RPMI8226 (cell line): ENCODE measurements around the gene NCBP1.
"Not testable (repeated sequence)": the region's sequence is repeated elsewhere in the genome, so short reads cannot be mapped to it uniquely, and the experiment has no call there.

Experiments used
- DNase-seq: peaks from one replicate; pipeline ENCODE4 v3.0.0-alpha.2; 2015

The NCBP1 gene

DNA sequence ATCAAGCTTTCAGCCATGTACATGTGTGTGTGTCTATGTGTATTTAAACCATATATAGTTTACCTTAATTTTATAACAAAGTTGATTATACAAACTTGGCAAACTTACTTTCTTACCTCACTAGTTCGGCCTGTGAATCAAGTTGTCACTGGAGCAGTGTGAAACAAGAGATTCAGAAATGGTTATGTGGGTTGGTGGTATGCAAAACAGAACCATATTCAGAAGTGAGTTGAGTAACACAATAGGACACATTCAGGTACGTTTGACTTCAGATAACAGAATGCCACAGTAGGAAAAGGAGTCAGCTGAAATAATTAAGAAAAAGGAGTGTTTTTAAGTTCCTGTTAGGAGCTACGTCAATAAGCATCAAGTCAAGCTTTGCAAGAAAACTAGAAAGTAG lies 42.0 kb downstream of the NCBP1 start:
- no peak for DNase-seq

DNA sequence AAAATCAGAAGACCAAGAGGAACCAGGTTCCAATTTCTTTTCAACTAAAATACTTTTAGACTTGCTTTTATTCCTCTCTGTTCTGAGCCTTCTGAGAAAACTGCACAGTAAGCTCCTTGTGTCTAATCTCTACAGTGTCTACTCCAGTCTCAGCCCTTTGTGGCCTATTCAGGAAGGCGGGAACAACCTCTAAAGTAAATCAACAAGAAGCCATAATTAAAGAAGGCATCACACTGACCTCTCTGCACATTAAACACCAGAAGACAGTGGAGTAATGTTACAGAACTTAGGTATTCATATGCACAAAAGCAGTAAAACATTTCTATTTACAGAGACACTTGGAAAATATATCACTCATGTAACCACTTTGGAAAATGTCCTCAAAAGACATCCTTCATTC lies 48.6 kb downstream of the NCBP1 start:
- DNase-seq = no peak

DNA sequence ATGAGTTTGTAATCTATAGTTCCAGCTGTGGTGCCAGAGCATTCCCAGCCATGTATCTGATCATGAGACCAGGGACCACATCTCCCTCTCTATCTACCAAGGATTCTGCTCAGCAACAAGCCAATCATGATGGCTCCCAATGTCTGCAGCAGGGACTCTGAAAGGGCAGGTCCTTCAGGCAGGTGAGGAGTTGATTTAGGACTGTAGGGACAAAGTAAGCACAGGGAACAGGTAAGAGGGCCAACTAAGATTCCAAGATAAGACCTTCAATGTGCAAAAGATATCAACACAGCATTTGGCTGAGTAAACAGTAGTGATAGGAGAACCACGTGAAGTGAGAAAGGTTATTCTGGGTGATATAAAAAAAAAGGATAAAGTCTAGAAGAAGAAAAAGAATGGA lies 55.0 kb downstream of the NCBP1 start:
- no peak for DNase-seq

DNA sequence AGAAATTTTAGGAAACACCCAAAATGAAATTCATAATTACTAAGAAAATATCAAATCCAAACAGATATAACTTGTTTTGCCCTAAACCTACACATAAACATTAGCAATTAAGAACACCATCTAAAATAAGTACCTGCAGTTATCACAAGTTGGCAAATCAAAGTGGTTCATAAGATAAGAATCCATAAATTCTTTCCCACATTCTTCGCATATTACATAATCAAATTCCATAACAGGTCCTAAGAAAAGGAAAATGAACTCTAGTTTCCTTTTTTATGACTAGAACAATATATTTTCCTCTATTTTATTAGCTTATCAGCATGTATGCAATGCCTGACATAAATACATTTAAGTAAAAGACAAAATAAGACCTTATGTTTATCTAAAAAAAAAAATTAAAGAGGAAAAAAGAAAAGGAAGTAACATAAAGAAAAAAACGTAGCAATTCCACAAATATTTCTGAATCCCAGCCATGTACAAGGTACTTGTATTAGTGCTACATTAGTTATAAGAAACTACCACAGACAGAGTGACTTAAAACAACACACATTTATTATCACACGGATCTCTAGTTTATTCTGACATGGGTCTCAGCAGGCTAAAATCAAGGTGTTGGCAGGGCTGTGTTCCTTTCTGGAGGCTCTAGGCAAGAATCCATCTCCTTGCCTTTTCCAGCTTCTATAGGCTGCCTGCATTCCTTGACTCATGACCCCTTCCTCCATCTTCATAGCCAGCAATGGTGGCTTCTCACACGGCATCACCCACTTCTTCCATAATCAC lies 56.0 kb downstream of the NCBP1 start:
- no peak for DNase-seq

DNA sequence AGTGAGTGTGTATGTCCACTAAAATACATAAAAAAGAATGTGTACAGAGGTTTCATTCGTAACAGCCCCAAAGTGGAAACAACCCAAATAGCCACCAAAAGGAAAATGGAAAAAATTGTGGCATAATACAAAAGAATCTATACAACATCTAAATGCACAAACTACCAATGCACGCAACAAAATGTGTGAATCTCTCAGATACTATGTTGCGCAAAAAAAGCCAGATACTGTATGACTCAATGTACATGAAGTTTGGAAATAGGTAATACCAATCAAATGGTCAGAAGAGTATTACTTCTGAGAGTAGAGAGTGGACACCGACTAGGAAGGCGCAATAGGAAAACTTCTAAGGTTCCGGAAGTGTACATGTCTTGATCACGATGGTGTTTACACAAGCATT lies 61.1 kb downstream of the NCBP1 start:
- DNase-seq = no peak

DNA sequence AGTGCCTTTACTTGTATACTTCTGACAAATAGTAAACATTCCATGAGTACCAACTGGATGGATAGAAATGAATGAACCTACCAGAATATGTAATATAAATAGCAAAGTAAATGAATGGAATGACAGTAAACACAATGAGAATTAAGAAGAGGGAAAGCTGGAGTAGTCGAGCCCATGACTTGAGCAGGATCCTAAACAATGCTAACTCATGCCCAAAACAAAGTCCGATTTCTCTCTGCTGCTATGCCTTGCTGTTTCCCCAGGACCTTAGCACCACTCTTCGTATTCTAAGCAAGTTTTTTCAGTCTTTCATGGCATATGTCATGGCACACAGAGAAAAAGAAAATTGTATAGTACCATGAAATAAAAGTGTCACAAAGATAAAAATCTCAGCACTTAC lies 61.8 kb downstream of the NCBP1 start:
- DNase-seq = no peak

DNA sequence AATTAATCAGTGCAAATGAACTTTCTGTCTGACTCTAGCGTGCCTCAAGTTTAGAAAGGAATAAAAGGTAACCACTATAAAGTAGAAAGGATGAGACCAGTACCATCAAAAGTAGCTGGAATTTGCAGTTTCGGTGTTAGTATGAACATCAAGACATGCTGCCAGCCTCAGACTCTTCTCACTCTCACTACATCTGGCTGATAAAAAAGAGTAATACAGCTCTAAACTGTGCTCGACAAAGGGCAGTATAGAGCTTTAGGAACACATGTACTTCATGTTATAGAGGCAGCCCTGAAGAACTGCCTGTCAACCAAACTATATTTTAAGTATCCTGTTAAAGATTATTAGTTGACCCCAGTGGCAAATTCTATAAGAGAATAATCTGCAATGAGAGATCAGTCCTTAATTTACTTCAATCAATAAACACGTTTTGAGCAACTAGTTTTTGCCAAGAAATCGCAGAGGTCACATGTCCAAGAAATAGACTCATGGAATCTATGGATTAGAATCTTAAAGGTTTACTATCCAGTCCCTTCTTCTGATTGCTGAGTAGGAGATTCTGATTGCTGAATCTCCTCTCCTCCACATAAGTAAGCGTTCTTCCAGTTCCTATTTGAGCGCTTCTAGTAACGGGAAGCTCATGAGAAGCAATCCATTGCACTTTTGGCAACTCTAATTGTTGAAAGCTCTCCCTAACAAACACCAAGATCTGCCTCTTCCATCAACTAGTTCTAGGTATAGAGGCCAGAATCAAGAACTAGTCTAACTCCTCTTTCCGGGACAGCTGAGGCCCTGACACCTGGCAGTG lies 62.6 kb downstream of the NCBP1 start:
- peak; percentile 30 for DNase-seq

DNA sequence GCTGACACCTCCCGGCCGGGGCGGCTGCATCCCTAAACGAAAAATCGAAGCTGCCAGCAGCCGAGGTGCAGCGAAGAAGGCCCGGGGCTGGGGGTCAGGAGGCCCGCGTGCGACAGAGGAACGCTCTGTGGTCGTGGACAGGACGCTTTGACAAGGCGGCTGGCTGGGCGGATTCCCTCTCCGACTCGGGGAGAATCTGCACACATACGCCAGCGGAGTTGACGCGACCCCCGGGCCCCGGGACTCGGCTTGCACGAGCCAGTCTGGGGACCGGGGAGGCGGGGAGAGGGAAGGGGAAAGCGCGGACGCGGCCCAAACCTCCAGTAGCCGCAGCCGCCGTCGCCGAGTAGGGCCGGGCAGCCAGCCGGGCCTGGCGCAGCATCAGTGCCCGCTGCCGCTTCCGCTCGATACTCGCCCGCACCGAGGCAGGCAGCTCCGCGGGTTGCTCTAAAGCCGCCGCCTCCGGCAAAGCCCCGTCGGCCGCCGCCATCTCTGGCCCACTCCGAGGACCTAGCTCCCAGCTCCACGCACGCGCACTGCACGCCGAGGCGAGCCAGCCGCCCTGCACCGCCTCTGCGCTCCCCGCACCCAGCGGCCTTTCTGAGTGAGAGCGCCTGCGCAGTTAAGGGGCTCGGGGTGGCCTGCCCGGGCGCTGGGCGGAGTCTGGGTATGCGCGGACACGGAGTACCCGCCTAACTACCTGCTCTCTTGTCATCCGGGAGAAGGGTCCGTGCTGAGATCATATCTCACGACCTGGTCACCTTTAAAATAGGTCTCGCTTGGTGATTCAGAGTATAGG lies 63.4 kb downstream of the NCBP1 start, which contains the start of gene XPA:
TSS of gene XPA (minus strand) at position 538 of the 799 bp plus-strand sequence. CDS start at position 490, 48 bp downstream.
- peak; percentile 93 for DNase-seq

DNA sequence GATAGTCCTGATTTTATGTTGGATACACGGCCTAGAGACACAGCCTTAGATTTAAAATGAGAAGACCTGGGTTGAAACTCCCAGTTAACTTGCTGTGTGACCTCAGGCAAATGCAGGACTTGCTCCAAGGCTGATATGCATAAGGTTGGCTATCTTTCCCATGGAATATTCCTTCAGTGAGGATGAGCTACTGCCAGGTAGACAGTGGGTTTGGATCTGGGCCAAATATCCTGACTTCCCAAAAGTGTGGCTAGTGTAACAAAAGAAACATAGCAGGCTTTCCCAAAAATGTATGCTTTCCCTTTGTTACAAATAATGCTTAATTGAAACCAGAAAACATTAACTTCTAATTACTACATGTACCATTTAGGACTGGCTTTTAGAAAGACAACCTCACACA lies 64.2 kb downstream of the NCBP1 start:
- DNase-seq = no peak

DNA sequence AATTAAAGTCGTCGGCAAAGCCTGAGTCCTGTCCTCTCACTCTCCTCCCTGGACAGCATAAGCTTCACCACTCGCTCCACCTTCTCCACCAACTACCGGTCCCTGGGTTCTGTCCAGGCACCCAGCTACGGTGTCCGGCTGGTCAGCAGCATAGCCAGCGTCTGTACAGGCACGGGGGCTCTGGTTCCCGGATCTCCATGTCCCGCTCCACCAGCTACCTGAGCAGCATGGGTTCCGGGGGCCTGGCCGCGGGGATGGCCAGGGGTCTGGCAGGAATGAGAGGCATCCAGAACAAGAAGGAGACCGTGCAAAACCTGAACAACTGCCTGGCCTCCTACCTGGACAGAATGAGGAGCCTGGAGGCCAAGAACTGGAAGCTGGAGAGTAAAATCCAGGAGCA lies 65.2 kb downstream of the NCBP1 start:
- no peak for DNase-seq

DNA sequence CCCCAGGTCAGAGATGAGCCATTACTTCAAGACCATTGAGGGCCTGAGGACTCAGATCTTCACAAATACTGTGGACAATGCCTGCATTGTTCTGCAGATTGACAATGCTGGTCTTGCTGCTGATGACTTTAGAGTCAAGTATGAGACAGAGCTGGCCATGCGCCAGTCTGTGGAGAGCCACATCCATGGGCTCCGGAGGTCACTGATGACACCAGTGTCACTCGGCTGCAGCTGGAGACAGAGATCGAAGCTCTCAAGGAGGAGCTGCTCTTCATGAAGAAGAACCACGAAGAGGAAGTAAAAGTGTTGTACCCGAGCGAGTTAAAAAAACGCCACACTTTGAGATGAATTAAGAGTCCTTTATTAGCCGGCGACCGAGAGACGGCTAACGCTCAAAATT lies 65.7 kb downstream of the NCBP1 start:
- DNase-seq = peak; percentile 70

DNA sequence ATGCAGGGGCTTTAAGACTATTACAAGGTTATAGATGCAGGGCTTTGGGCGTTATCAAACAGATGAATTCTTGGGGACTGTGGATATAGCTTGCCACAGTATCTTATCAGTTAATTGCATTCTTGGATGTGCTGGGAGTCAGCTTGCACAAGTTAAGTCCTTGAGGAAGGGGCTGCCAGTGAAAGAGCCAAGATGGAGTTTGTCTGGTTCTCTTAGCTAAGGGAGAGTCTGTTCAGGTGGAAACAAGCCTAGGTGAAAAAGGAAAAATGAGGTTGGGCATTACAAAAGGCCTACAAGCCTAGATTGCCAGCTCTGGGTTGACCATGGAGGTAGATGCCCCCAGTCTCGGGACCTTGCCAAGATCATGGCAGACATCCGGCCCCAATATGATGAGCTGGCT lies 66.2 kb downstream of the NCBP1 start:
- DNase-seq = not testable (repeated sequence)

DNA sequence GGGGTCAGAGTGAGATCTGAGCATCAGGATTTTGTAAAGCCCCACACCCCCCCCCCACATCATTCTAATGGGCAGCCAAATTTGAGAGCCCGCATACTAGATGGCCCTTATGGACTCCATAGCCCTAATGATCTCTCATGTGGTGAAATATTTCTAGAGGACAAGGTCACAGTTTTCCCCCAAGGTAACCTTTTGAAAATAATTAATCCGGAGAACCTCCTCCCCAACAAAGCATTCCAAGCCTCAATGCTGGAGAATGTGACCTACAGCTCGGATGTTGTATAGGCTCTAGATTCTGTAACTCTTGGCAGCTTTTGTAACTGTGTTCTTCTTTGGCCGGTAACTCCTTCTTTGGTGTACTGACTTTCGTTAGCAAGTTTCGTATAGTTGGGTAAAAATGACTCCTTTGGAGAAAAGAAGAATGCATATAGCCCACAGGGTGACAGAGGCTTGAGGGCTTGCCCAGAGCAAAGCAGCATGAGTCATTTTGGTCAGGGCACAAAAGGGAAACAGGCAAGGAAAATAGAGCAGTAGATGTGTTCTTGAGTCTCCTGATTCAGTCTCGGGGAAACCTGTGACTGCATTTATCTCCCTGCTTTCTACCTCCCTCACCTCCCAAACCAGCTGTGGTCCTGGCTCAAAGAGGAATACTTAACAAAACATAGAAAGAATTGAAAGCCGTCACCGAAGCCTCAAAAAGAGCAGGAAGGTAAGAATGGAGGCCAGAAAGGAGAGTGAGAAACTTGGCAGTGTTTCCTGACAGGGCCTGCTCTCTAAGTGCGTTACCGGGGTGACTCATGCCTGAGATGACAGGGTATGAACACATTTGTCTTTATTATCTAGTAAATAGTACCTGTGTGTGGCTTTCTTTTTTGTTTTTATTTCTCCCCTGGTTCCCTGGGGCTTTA lies 70.1 kb downstream of the NCBP1 start:
- DNase-seq = peak; percentile 47

DNA sequence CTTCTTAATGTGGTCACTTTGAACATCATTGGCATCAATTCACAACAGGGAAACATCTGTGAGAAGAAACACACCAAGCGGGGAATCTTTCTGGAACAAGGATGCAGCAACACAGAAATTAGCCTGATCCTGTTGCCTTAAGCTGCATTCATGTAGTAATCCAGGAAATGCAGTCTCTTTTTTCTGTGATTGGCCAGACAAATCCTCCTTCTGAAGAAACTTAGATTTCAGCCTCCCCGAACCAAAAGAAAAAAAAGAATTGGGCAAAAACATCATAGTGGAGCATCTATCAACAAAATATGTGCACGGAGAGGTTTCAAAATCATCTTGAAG lies 70.7 kb downstream of the NCBP1 start:
- DNase-seq = no peak

DNA sequence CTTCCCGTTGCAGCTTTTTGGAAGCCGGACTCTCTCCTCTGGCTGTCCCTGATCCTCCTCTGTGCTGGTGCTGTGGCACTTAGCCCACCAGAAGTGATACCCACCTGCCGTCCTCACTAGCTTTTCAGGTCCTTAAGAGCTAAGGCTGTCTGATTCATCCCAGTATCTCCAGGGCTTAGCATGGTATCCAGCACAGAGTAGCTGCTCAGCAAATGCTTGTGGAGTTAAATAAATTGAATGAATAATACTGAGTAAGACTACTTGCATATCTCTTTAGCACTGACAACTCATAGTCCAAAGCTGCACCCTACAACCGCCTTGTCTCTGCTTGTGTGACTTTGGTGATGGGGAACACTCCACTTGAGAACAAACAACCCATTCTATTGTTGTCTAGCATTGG lies 71.2 kb downstream of the NCBP1 start:
- DNase-seq = no peak

DNA sequence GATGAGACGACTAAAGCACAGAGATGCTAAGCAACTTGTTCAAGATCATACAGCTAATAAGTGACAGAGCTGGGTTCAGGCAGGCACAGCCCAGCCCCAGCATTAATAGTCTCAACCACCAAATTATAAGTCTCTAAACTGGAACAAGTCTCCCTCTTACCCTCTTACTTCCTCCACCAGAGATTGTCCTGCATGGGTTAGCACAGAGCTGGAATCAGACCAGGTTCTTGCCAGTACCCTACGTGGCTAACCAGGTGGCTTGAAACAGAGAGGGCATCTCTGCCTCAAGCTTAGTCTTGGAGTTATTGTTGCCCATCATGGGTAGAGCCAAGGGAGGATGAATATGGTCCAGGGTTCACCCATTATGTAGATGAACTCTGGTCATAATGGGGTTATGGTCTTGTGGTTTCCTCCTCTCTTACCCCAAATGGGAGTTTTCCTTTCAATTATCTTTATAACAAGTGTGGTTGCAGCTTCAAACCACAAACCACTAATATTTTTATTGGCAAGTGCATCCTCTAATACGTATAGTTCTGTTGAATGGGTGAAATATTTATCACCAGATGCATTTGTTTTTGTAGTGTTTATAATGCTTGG lies 71.8 kb downstream of the NCBP1 start:
- DNase-seq = no peak

DNA sequence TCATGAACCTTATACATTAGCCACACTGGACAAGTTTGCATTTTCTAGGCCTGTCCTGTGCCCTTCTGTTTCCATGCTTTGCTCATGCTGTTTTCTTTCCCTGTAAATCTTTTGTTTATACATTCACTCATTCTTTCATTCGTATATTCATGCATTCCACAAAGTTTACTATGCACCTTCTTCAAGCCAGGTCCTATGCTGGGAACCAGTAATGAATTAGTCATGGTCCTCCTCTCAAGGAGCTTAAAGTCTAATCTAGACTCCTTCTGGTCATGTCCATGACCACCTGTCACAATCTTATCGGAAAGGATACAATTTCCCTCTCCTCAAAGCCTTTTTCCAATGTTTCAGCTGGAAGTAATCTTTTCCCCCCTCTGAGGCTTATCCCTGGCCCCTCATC lies 72.6 kb downstream of the NCBP1 start:
- DNase-seq = no peak

DNA sequence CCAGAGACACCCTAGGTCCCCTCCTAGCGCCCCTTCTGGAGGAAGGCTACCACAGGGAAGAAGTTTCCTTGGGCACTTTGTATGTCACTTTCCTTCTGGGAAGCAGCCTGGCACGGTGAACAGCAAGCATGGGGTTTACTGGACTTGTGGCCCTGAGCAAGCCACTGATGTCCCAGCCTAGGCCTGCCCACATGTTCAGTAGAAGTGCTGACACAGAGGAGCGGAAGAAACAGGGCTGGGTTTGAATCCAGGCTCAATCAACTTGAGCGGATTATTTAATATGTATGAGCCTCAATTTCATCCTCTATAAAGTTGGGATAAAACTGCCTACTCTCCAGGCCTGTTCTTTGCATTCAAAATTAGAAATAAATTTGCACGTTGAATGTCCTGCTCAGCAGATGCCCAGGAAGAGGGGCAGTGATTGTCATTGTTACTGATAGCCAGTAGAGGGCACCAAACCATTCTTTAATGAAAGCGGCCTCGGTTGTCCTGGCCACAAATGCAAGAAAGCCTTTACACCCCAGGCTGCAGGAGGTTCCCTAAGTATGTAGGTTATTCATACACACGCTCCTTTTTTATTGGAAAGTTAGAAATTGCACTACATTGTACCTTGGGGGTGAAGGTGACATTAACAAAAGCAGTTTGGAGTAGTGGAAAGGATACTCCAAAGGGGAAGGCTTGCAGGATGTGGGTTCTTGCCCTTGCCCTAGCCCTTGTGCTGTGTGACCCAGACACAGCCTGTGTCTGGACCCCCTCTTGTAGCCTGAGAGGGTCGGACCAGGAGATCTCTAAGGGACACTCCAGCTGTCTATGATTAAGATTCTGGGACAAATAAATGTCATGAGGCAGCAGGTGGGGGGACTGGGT lies 77.0 kb downstream of the NCBP1 start:
- peak; percentile 50 for DNase-seq

DNA sequence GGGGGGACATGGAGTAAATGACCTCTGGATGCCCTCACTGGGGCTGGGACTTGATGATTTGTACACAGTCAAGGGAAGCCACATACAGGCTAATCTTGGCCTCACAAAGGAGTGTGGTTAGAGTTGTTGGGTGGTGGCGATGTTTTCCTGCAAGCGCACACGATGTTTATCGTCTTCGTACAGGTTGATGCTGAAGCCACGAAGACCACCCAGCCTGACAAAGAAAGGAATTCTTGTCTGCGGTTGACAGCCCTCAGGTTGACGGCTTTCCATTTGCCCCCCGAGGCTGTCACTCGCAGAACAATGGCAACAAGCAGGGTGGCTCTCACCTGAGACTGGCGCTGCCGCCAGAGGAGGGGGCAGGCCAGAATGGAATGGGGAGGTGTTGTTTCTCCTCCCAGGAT lies 77.6 kb downstream of the NCBP1 start:
- no peak for DNase-seq

DNA sequence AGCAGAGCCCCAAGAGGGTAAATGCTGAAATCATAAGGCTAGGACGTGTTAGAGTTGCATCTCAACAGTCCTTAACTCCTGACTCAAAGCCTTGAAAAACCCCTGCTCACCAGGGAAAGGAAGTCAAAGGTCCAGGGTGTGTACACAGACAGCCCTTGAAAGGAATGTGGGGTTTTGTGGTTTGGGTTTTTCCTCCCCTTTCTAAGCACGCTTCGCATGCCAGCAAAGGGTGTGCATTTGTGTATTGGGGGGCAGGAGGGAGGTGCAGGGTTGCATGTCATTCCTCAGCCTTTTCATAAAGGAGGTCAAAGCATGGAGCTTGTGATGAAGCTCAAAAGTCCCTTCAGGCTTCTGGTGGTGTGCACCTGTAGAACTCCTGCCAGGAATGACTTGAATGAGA lies 80.8 kb downstream of the NCBP1 start:
- no peak for DNase-seq

DNA sequence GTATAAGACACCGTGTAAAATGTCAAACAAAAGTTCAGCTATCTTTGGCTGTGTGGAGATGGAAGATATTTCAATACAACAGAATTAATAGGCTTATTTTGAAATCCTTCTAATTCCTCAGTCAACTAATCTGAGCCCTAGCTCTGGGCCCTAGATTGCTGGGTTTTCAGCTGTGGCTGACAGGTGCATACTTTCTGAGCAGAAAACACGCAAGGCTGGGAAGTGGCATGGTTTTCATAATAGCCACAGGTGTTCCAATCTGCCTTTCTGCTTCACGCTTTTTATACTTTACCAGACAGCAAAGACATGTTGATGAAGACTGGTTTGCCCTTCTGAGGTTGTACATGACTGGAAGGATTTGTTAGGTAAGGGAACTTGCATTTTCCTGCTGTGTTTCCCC lies 84.2 kb downstream of the NCBP1 start:
- no peak for DNase-seq
